ENCODE results near the gene C17orf75. TPM values are rescaled to one million over a fixed set of nuclear protein-coding genes. Genes with fewer than 3 reads are reported as not detected.

The C17orf75 gene
- total RNA-seq, 2 donors from 2014 or later: 12.5 to 13.4 TPM

GRCh38 chr17:32286518-32286900 lies 55.5 kb downstream of the C17orf75 start:
- H3K27ac ChIP-seq: no peak overlapping the region
- DNase-seq: no peak
- H3K36me3 ChIP-seq: no peaks in the 10 kb centered on the region
- intact Hi-C loops (cut with DNase I): no loop called here
- H3K9ac ChIP-seq (ENCODE audit: low read depth in 2 of 2, low read length in 2 of 2): no peak overlapping the region
- no peak overlapping the region for H3K4me3 ChIP-seq
- no peaks in the 10 kb centered on the region for H3K4me1 ChIP-seq
- no peaks in the 10 kb centered on the region for H3K9me3 ChIP-seq
- H3K27me3 ChIP-seq: no peaks in the 10 kb centered on the region
- no peak for TF ChIP-seq CTCF (IDR thresholded peaks at IDR 0.05)

- intact Hi-C loops (cut with DNase I): no loop called here
- Histone ChIP-seq H3K27ac (no peak overlapping the region), H3K27me3 (no peaks in the 10 kb centered on the region), H3K4me3 (no peak overlapping the region), H3K4me1 (no peaks in the 10 kb centered on the region), H3K36me3 (no peaks in the 10 kb centered on the region), H3K9ac (ENCODE audit: low read depth in 2 of 2, low read length in 2 of 2) (no peak overlapping the region), H3K9me3 (no peaks in the 10 kb centered on the region)
- DNase-seq: no peak
- TF ChIP-seq CTCF (IDR thresholded peaks at IDR 0.05): no peak
Measured at GRCh38 chr17:32285746-32286517, 56.0 kb downstream of the C17orf75 start.

- no peak overlapping the region for H3K4me3 ChIP-seq
- no peaks in the 10 kb centered on the region for H3K9me3 ChIP-seq
- DNase-seq: no peak
- no peak overlapping the region for H3K27ac ChIP-seq
- H3K9ac ChIP-seq (ENCODE audit: low read depth in 2 of 2, low read length in 2 of 2): no peak overlapping the region
- no peak for TF ChIP-seq CTCF (IDR thresholded peaks at IDR 0.05)
- intact Hi-C loops (cut with DNase I): no loop called here
- no peaks in the 10 kb centered on the region for H3K4me1 ChIP-seq
- H3K27me3 ChIP-seq: no peaks in the 10 kb centered on the region
- H3K36me3 ChIP-seq: no peaks in the 10 kb centered on the region
Measured at GRCh38 chr17:32285306-32285705, 56.7 kb downstream of the C17orf75 start.

GRCh38 chr17:32283745-32284201 lies 58.2 kb downstream of the C17orf75 start:
- Histone ChIP-seq H3K36me3 (no peaks in the 10 kb centered on the region), H3K9me3 (no peaks in the 10 kb centered on the region), H3K4me1 (no peaks in the 10 kb centered on the region), H3K27ac (no peak overlapping the region), H3K4me3 (no peak overlapping the region), H3K9ac (ENCODE audit: low read depth in 2 of 2, low read length in 2 of 2) (no peak overlapping the region), H3K27me3 (no peaks in the 10 kb centered on the region)
- no peak for TF ChIP-seq CTCF (IDR thresholded peaks at IDR 0.05)
- intact Hi-C loops (cut with DNase I): no loop called here
- DNase-seq: no peak

- intact Hi-C loops (cut with DNase I): no loop called here
- TF ChIP-seq CTCF (IDR thresholded peaks at IDR 0.05): no peak
- Histone ChIP-seq H3K27me3 (no peaks in the 10 kb centered on the region), H3K36me3 (no peaks in the 10 kb centered on the region), H3K4me3 (no peak overlapping the region), H3K27ac (no peak overlapping the region), H3K4me1 (no peaks in the 10 kb centered on the region), H3K9ac (ENCODE audit: low read depth in 2 of 2, low read length in 2 of 2) (no peak overlapping the region), H3K9me3 (no peaks in the 10 kb centered on the region)
- no peak for DNase-seq
Measured at GRCh38 chr17:32281011-32281451, 60.9 kb downstream of the C17orf75 start.

Measured in colonic mucosa (tissue), 4 donors.